T1000 (cell line): Measurements from ENCODE around the gene GNA12.
"Not testable (repeated sequence)": the region's sequence is repeated elsewhere in the genome, so short reads cannot be mapped to it uniquely, and the experiment has no call there.

ENCODE experiments used
- DNase-seq: peaks from one replicate; lab custom pipeline; 2025; ENCODE audit warnings: mixed read lengths; lab: John Stamatoyannopoulos, UW

GNA12 gene

GRCh38 chr7:2711895-2712675, 132.0 kb downstream of the GNA12 start:
- no peak for DNase-seq

GRCh38 chr7:2710901-2711551, 133.1 kb downstream of the GNA12 start:
- DNase-seq = no peak

- no peak for DNase-seq
Measured at GRCh38 chr7:2710286-2710655, 133.8 kb downstream of the GNA12 start.

- DNase-seq = no peak
Measured at GRCh38 chr7:2709553-2710285, 134.4 kb downstream of the GNA12 start.

- no peak for DNase-seq
Measured at GRCh38 chr7:2708547-2709310, 135.4 kb downstream of the GNA12 start.

- DNase-seq = no peak
Measured at GRCh38 chr7:2708041-2708440, 136.1 kb downstream of the GNA12 start.

GRCh38 chr7:2707481-2707880, 136.6 kb downstream of the GNA12 start:
- no peak for DNase-seq

GRCh38 chr7:2706685-2707126, 137.4 kb downstream of the GNA12 start:
- DNase-seq = no peak

GRCh38 chr7:2705371-2706096, 138.6 kb downstream of the GNA12 start:
- DNase-seq = no peak

GRCh38 chr7:2702594-2702957, 141.5 kb downstream of the GNA12 start:
- DNase-seq = no peak

GRCh38 chr7:2701832-2702593, 142.1 kb downstream of the GNA12 start:
- DNase-seq = no peak

- DNase-seq = no peak
Measured at GRCh38 chr7:2701424-2701823, 142.7 kb downstream of the GNA12 start.

GRCh38 chr7:2700141-2700850, 143.8 kb downstream of the GNA12 start:
- no peak for DNase-seq

- DNase-seq = no peak
Measured at GRCh38 chr7:2699289-2699620, 144.9 kb downstream of the GNA12 start.

- no peak for DNase-seq
Measured at GRCh38 chr7:2698581-2699288, 145.4 kb downstream of the GNA12 start.

- not testable (repeated sequence) for DNase-seq
Measured at GRCh38 chr7:2694122-2694436, 150.0 kb downstream of the GNA12 start.

- not testable (repeated sequence) for DNase-seq
Measured at GRCh38 chr7:2693420-2694121, 150.5 kb downstream of the GNA12 start.

- no peak for DNase-seq
Measured at GRCh38 chr7:2692543-2692942, 151.6 kb downstream of the GNA12 start.

- not testable (repeated sequence) for DNase-seq
Measured at GRCh38 chr7:2691932-2692439, 152.1 kb downstream of the GNA12 start.
